Hematopoietic multipotent progenitor cell treated with erythropoietin and hydrocortisone succinate and interleukin-3 and kit ligand, for 4 days (in vitro differentiated cells): ENCODE results near the gene RASSF3.
"Not testable (repeated sequence)": the region's sequence is repeated elsewhere in the genome, so short reads cannot be mapped to it uniquely, and the experiment has no call there.

ENCODE experiments used
- DNase-seq: peaks from one replicate; pipeline ENCODE4 v3.0.0-alpha.2; 2015

RASSF3 gene

GRCh38 chr12:64634508-64635092 lies 24.3 kb downstream of the RASSF3 start:
- no peak for DNase-seq

- no peak for DNase-seq
These were observed 25.2 kb downstream of the RASSF3 start for GRCh38 chr12:64635356-64635998.

- DNase-seq, result no peak
These were observed 26.6 kb downstream of the RASSF3 start for GRCh38 chr12:64636856-64637255.

GRCh38 chr12:64639466-64639865 lies 29.2 kb downstream of the RASSF3 start:
- DNase-seq, result no peak

- DNase-seq, result no peak
These were observed 36.0 kb downstream of the RASSF3 start for GRCh38 chr12:64646318-64646717.

GRCh38 chr12:64649487-64649886 lies 39.2 kb downstream of the RASSF3 start:
- no peak for DNase-seq

GRCh38 chr12:64650762-64651161 lies 40.5 kb downstream of the RASSF3 start:
- no peak for DNase-seq

- no peak for DNase-seq
These were observed 42.1 kb downstream of the RASSF3 start for GRCh38 chr12:64652346-64652745.

GRCh38 chr12:64653123-64653522 lies 42.8 kb downstream of the RASSF3 start:
- no peak for DNase-seq

- DNase-seq, result not testable (repeated sequence)
These were observed 43.6 kb downstream of the RASSF3 start for GRCh38 chr12:64653907-64654306.

- no peak for DNase-seq
These were observed 44.8 kb downstream of the RASSF3 start for GRCh38 chr12:64655141-64655540.

GRCh38 chr12:64656429-64656828 lies 46.1 kb downstream of the RASSF3 start:
- DNase-seq, result no peak

- no peak for DNase-seq
These were observed 48.7 kb downstream of the RASSF3 start for GRCh38 chr12:64658892-64659481.

- DNase-seq, result no peak
These were observed 50.1 kb downstream of the RASSF3 start for GRCh38 chr12:64660237-64661018.

- no peak for DNase-seq
These were observed 52.7 kb downstream of the RASSF3 start for GRCh38 chr12:64663015-64663414.

- no peak for DNase-seq
These were observed 55.2 kb downstream of the RASSF3 start for GRCh38 chr12:64665514-64665913.

GRCh38 chr12:64666054-64666914 lies 56.0 kb downstream of the RASSF3 start:
- DNase-seq, result no peak

- DNase-seq, result no peak
These were observed 57.5 kb downstream of the RASSF3 start for GRCh38 chr12:64667793-64668192.

- DNase-seq, result peak; percentile 80
These were observed 59.1 kb downstream of the RASSF3 start for GRCh38 chr12:64669270-64669842.

- DNase-seq, result no peak
These were observed 59.7 kb downstream of the RASSF3 start for GRCh38 chr12:64670019-64670418.

GRCh38 chr12:64670919-64671639 lies 60.8 kb downstream of the RASSF3 start:
- no peak for DNase-seq

GRCh38 chr12:64671681-64672080 lies 61.4 kb downstream of the RASSF3 start:
- no peak for DNase-seq
